ENCODE data around the gene EFR3B.
A peak's percentile ranks its signal among the peaks of the same experiment; 100 is the strongest.

The EFR3B gene

DNA sequence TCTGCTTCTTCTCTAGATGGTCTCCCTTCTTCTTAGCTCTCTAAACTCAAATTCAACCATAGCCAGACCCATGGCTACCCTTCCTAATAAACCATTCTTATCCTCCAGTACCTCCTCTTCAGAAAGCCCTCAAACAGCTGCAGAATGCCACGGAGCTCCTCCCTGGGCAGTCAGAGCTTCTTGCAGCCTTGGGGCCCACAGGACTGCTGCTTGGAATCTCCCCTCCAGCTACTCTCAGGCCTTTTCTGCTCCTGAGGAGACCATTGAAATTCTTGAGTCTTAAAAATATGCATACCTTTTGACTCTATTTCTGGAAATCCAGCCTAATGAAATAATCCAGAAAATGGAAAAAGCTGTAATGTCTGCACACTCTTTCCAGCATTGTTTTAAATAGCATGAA lies 30.7 kb downstream of the EFR3B start (continued):
- TF ChIP-seq, protein P1, sequence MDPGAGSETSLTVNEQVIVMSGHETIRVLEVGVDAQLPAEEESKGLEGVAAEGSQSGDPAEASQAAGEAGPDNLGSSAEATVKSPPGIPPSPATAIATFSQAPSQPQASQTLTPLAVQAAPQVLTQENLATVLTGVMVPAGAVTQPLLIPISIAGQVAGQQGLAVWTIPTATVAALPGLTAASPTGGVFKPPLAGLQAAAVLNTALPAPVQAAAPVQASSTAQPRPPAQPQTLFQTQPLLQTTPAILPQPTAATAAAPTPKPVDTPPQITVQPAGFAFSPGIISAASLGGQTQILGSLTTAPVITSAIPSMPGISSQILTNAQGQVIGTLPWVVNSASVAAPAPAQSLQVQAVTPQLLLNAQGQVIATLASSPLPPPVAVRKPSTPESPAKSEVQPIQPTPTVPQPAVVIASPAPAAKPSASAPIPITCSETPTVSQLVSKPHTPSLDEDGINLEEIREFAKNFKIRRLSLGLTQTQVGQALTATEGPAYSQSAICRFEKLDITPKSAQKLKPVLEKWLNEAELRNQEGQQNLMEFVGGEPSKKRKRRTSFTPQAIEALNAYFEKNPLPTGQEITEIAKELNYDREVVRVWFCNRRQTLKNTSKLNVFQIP (CRISPR knock-in tag; IDR thresholded peaks at IDR 0.05; ENCODE audit: borderline replicate concordance, low read depth): no peak
- TF ChIP-seq ARNTL (CRISPR knock-in tag; IDR thresholded peaks at IDR 0.05; ENCODE audit: borderline replicate concordance, low read depth): no peak
- no peak for TF ChIP-seq ESRRG (CRISPR knock-in tag; IDR thresholded peaks at IDR 0.05)
- no peak for TF ChIP-seq ZC3H10 (CRISPR knock-in tag; IDR thresholded peaks at IDR 0.05)
- TF ChIP-seq ZNF565 (CRISPR knock-in tag; conservative IDR thresholded peaks at IDR 0.05; ENCODE audit: low read depth): no peak
- no peak for TF ChIP-seq ZFP3 (CRISPR knock-in tag; IDR thresholded peaks at IDR 0.05)
- no peak for TF ChIP-seq TCF4 (CRISPR knock-in tag; IDR thresholded peaks at IDR 0.05; ENCODE audit: borderline replicate concordance)
- no peak for TF ChIP-seq RARB (CRISPR knock-in tag; IDR thresholded peaks at IDR 0.05)

- no peak for ATAC-seq
- TF ChIP-seq GLIS3 (CRISPR knock-in tag; IDR thresholded peaks at IDR 0.05) (no peak), BACH2 (CRISPR knock-in tag; IDR thresholded peaks at IDR 0.05; ENCODE audit: borderline replicate concordance) (no peak), TSHZ2 (CRISPR knock-in tag; IDR thresholded peaks at IDR 0.05) (no peak), PPARA (CRISPR knock-in tag; IDR thresholded peaks at IDR 0.05; ENCODE audit: borderline replicate concordance) (no peak), ESRRG (CRISPR knock-in tag; IDR thresholded peaks at IDR 0.05) (no peak), ZC3H10 (CRISPR knock-in tag; IDR thresholded peaks at IDR 0.05) (no peak), CSDC2 (CRISPR knock-in tag; IDR thresholded peaks at IDR 0.05) (no peak), ZNF8 (CRISPR knock-in tag; IDR thresholded peaks at IDR 0.05) (no peak), TOX (CRISPR knock-in tag; IDR thresholded peaks at IDR 0.05; ENCODE audit: borderline replicate concordance) (no peak)
- TF ChIP-seq, protein P2, sequence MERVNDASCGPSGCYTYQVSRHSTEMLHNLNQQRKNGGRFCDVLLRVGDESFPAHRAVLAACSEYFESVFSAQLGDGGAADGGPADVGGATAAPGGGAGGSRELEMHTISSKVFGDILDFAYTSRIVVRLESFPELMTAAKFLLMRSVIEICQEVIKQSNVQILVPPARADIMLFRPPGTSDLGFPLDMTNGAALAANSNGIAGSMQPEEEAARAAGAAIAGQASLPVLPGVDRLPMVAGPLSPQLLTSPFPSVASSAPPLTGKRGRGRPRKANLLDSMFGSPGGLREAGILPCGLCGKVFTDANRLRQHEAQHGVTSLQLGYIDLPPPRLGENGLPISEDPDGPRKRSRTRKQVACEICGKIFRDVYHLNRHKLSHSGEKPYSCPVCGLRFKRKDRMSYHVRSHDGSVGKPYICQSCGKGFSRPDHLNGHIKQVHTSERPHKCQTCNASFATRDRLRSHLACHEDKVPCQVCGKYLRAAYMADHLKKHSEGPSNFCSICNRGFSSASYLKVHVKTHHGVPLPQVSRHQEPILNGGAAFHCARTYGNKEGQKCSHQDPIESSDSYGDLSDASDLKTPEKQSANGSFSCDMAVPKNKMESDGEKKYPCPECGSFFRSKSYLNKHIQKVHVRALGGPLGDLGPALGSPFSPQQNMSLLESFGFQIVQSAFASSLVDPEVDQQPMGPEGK (CRISPR knock-in tag; IDR thresholded peaks at IDR 0.05; ENCODE audit: borderline replicate concordance): no peak
Measured at GRCh38 chr2:25073025-25073424, 31.1 kb downstream of the EFR3B start.

DNA sequence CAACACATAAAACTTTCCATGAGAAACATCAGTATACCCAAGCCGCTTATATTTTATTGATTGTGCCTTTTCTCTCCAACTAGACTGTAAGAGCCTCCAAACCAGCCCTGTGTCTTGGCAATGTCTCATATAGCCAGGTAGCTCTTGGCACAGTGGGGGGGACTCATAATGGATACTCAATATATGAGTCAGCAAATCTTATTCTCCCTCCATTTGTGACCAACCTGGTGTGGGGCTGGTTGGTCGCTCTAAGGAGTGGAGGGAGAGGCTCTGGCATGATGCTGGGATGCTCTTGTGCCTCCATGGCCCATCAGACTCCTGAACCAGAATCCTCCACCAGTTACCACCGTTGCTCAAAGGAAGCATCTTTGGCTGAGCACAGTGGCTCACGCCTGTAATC lies 32.0 kb downstream of the EFR3B start:
- no peak for TF ChIP-seq ZNF565 (CRISPR knock-in tag; conservative IDR thresholded peaks at IDR 0.05; ENCODE audit: low read depth)
- TF ChIP-seq ZFP3 (CRISPR knock-in tag; IDR thresholded peaks at IDR 0.05): no peak
- no peak for TF ChIP-seq TCF4 (CRISPR knock-in tag; IDR thresholded peaks at IDR 0.05; ENCODE audit: borderline replicate concordance)
- TF ChIP-seq SNAI2 (CRISPR knock-in tag; IDR thresholded peaks at IDR 0.05): no peak
- TF ChIP-seq ZC3H10 (CRISPR knock-in tag; IDR thresholded peaks at IDR 0.05): no peak
- ATAC-seq: no peak

- ATAC-seq: no peak
- TF ChIP-seq CSDC2 (CRISPR knock-in tag; IDR thresholded peaks at IDR 0.05) (no peak), ZNF70 (CRISPR knock-in tag; IDR thresholded peaks at IDR 0.05) (no peak), GLIS3 (CRISPR knock-in tag; IDR thresholded peaks at IDR 0.05) (no peak), ZC3H10 (CRISPR knock-in tag; IDR thresholded peaks at IDR 0.05) (no peak), OSR1 (CRISPR knock-in tag; IDR thresholded peaks at IDR 0.05) (no peak), RARB (CRISPR knock-in tag; IDR thresholded peaks at IDR 0.05) (no peak), PPARA (CRISPR knock-in tag; IDR thresholded peaks at IDR 0.05; ENCODE audit: borderline replicate concordance) (no peak), ZFP30 (CRISPR knock-in tag; IDR thresholded peaks at IDR 0.05) (no peak)
Measured at GRCh38 chr2:25074826-25075225, 33.0 kb downstream of the EFR3B start.

DNA sequence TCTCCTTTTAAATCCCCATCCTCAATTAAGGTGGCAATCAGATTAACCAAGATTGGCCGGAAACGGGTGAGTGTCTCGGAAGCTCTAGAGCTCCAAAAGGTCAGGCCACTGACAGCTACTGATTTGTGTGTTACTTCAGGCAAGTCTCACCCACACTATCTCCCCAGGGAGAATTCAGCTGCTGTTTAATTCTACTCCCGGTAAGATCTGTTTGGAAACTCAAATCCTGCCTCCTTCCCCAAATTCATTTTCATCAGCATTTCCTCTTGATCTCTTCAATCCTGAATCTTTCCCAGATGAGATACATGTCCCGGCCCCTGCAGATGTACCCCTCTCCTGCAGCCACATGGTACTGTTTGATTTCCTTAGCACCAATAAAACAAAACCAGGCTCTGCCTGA lies 34.9 kb downstream of the EFR3B start:
- no peak for ATAC-seq
- no peak for TF ChIP-seq PPARA (CRISPR knock-in tag; IDR thresholded peaks at IDR 0.05; ENCODE audit: borderline replicate concordance)
- peak; percentile 88 for TF ChIP-seq TCF4 (CRISPR knock-in tag; IDR thresholded peaks at IDR 0.05; ENCODE audit: borderline replicate concordance)
- peak; percentile 23; the same call in 1 of the 2 replicates for TF ChIP-seq BACH2 (CRISPR knock-in tag; IDR thresholded peaks at IDR 0.05; ENCODE audit: borderline replicate concordance)
- no peak for TF ChIP-seq ZFP30 (CRISPR knock-in tag; IDR thresholded peaks at IDR 0.05)

All from SK-N-SH treated with all-trans-retinoic acid at 6 μM for 48 hours (cell line).